Bronchial epithelial cell (primary cell): ENCODE data around the gene ESYT2. TPM values are rescaled to one million over a fixed set of nuclear protein-coding genes. Genes with fewer than 3 reads are reported as not detected.

Experiments used
- DNase-seq: peaks from one replicate; pipeline ENCODE4 v3.0.0-alpha.2; 2010; ENCODE audit warnings: low read depth
- FAIRE-seq: peaks from 2 replicates; lab custom pipeline; 2011; peaks lifted over from hg19 to GRCh38; lab: Jason Lieb, UNC
- H3K27me3 ChIP-seq: 2 replicates; pipeline ENCODE4 v1.5.1; 2011; ENCODE audit warnings: low read length; ENCODE audit not compliant: control insufficient read depth, insufficient read depth
- H3K36me3 ChIP-seq: 2 replicates; pipeline ENCODE4 v1.5.1; 2011; ENCODE audit warnings: low read length; ENCODE audit not compliant: control insufficient read depth, insufficient read depth
- H3K4me3 ChIP-seq: 2 replicates; pipeline ENCODE4 v1.5.1; 2011; ENCODE audit warnings: mild to moderate bottlenecking, low read depth, low read length, control low read depth
- total RNA-seq: library from RNA; depleted of rRNA; stranded (reverse); fragments of >200 nt; gene quantifications from 2 replicates; pipeline ENCODE4 v1.2.1, GENCODE V29; 2014
- TF ChIP-seq, protein P1 (sequence below): IDR thresholded peaks from 2 replicates; pipeline ENCODE4 v1.5.1; 2011; ENCODE audit warnings: mild to moderate bottlenecking, moderate library complexity, low read length, control low read depth, inconsistent platforms; ENCODE audit not compliant: insufficient read depth, severe bottlenecking

Gene ESYT2
- total RNA-seq, 1 donor from 2014 or later: 75.0 TPM

DNA sequence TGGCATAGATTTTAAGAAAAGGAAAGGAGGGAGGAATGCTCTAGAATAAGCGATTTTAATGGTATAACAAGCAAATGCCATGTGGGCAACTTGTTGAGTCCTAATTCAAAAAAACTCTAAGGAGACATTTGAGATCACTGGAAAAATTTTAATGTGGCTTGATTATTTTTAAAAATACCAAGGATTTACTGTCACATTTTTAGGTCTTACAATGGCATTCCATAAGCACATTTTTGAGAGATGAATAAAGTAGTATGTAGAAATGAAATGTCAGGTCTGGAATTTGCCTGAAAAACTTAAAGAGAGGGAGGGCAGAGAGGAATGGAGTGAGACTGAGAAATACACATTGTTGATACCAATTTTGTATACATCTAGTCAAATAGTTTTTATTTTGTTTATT, 145.0 kb downstream of the ESYT2 start:
- DNase-seq: no peak
- no peak overlapping the region for H3K4me3 ChIP-seq
- peaks cover 3% of the 10 kb centered on the region for H3K36me3 ChIP-seq
- no peaks in the 10 kb centered on the region for H3K27me3 ChIP-seq
- FAIRE-seq: no peak
- TF ChIP-seq, protein P1, sequence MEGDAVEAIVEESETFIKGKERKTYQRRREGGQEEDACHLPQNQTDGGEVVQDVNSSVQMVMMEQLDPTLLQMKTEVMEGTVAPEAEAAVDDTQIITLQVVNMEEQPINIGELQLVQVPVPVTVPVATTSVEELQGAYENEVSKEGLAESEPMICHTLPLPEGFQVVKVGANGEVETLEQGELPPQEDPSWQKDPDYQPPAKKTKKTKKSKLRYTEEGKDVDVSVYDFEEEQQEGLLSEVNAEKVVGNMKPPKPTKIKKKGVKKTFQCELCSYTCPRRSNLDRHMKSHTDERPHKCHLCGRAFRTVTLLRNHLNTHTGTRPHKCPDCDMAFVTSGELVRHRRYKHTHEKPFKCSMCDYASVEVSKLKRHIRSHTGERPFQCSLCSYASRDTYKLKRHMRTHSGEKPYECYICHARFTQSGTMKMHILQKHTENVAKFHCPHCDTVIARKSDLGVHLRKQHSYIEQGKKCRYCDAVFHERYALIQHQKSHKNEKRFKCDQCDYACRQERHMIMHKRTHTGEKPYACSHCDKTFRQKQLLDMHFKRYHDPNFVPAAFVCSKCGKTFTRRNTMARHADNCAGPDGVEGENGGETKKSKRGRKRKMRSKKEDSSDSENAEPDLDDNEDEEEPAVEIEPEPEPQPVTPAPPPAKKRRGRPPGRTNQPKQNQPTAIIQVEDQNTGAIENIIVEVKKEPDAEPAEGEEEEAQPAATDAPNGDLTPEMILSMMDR: no peak

DNA sequence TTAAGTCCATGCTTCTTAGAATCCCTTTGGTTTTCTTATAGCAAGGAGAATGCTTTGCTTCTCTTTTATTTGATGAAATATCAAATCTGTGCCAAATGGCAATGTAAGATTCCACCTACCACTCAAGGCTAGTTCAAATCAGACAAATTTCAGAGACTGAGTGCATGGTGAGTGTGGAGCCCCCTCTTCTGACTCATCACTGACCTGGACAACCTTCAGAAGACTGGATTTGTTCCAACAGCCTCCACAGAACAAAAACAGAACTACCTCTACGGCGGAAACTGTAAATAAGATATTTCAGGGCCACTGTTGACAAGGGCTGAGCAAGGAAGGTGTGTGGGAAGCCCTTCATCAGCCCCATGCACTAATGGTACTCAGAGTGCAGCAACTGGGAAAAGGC, 145.8 kb downstream of the ESYT2 start:
- no peak for FAIRE-seq

DNA sequence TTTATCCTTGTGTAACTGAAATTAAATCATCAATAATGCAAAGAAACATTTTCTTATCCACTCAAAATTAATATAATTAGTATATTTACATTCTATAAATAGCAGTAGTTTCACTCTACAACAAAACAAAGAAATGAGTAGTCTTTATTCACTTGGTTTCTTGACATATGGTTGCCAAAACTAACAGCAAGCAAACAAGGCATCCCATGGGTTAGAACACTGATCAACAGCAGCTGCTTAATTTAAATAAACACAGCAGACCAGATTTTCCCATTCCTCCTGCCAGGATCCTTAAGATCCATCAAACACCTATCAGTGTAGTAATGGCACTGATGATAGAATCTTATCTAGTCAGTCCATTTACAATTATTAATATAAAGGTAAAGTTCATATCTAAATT, 146.9 kb downstream of the ESYT2 start:
- TF ChIP-seq, protein P1: no peak
- DNase-seq: no peak
- peaks cover 3% of the 10 kb centered on the region for H3K36me3 ChIP-seq

More for the DNA sequence above, 145.8 kb downstream of the ESYT2 start:
- no peak for DNase-seq
- Histone ChIP-seq H3K36me3 (peaks cover 3% of the 10 kb centered on the region), H3K4me3 (no peak overlapping the region), H3K27me3 (no peaks in the 10 kb centered on the region)
- TF ChIP-seq, protein P1: no peak

More for the DNA sequence above, 146.9 kb downstream of the ESYT2 start:
- H3K27me3 ChIP-seq: no peaks in the 10 kb centered on the region
- H3K4me3 ChIP-seq: no peak overlapping the region
- FAIRE-seq: no peak

Other genes starting within 250 kb of the ESYT2 start
- 1.1 and 2.8 TPM in 2 replicates for gene PTPRN2, start 241.7 kb downstream of the ESYT2 start, total RNA-seq
- 3.2 and 3.5 TPM in 2 replicates for gene NCAPG2, start 124.7 kb downstream of the ESYT2 start, total RNA-seq
- 5.8 and 7.4 TPM in 2 replicates for gene DYNC2I1, start 27.0 kb upstream of the ESYT2 start, total RNA-seq